HEK293 (cell line): ENCODE measurements around the gene DHPS.

ENCODE experiments used
- CTCF ChIP-seq: fragments of 450-650 bp; formaldehyde crosslinking; IDR thresholded peaks from 2 replicates; pipeline ENCODE4 v1.5.1; 2016; ENCODE audit warnings: missing biosample characterization, missing genetic modification characterization
- FEZF1 ChIP-seq: fragments of 450-650 bp; formaldehyde crosslinking; IDR thresholded peaks from 2 replicates; pipeline ENCODE4 v1.5.1; 2016; ENCODE audit warnings: missing biosample characterization, missing genetic modification characterization
- GFI1B ChIP-seq: fragments of 450-650 bp; formaldehyde crosslinking; IDR thresholded peaks from 2 replicates; pipeline ENCODE4 v1.5.1; 2016; ENCODE audit warnings: missing biosample characterization, missing genetic modification characterization
- GLIS2 ChIP-seq: fragments of 450-650 bp; formaldehyde crosslinking; IDR thresholded peaks from 2 replicates; pipeline ENCODE4 v1.5.1; 2016; ENCODE audit warnings: missing biosample characterization, missing genetic modification characterization
- HOXD13 ChIP-seq: sonication (generic); formaldehyde crosslinking; IDR thresholded peaks from 2 replicates; pipeline ENCODE4 v1.8.0; 2022; ENCODE audit warnings: missing genetic modification reagents, borderline replicate concordance
- MEIS1 ChIP-seq: sonication (generic); formaldehyde crosslinking; IDR thresholded peaks from 2 replicates; pipeline ENCODE4 v1.8.1; 2022; ENCODE audit warnings: missing genetic modification reagents, mild to moderate bottlenecking, borderline replicate concordance
- OSR2 ChIP-seq: fragments of 450-650 bp; formaldehyde crosslinking; IDR thresholded peaks from 2 replicates; pipeline ENCODE4 v1.5.1; 2016; ENCODE audit warnings: missing biosample characterization, missing genetic modification characterization
- PRDM10 ChIP-seq: fragments of 450-650 bp; formaldehyde crosslinking; IDR thresholded peaks from 2 replicates; pipeline ENCODE4 v1.5.1; 2016; ENCODE audit warnings: missing biosample characterization, missing genetic modification characterization
- TRIM28 ChIP-seq: IDR thresholded peaks from 2 replicates; pipeline ENCODE4 v1.6.1; 2011; ENCODE audit warnings: low read length, control low read depth, borderline replicate concordance
- ZBTB20 ChIP-seq: fragments of 450-650 bp; formaldehyde crosslinking; IDR thresholded peaks from 2 replicates; pipeline ENCODE4 v1.5.1; 2016; ENCODE audit warnings: missing biosample characterization, missing genetic modification characterization
- ZBTB6 ChIP-seq: fragments of 450-650 bp; formaldehyde crosslinking; IDR thresholded peaks from 2 replicates; pipeline ENCODE4 v1.5.1; 2017; ENCODE audit warnings: missing biosample characterization, missing genetic modification characterization
- ZFHX2 ChIP-seq: fragments of 450-650 bp; formaldehyde crosslinking; conservative IDR thresholded peaks from 2 replicates; pipeline ENCODE4 v1.5.1; 2016; ENCODE audit warnings: missing biosample characterization, missing genetic modification characterization
- ZNF114 ChIP-seq: fragments of 450-650 bp; formaldehyde crosslinking; IDR thresholded peaks from 2 replicates; pipeline ENCODE4 v1.5.0; 2017; ENCODE audit warnings: missing biosample characterization, missing genetic modification characterization
- ZNF202 ChIP-seq: fragments of 450-650 bp; formaldehyde crosslinking; IDR thresholded peaks from 2 replicates; pipeline ENCODE4 v1.5.1; 2016; ENCODE audit warnings: missing biosample characterization, missing genetic modification characterization, borderline replicate concordance
- ZNF221 ChIP-seq: fragments of 450-650 bp; formaldehyde crosslinking; IDR thresholded peaks from 2 replicates; pipeline ENCODE4 v1.5.1; 2017; ENCODE audit warnings: missing biosample characterization, missing genetic modification characterization, borderline replicate concordance
- ZNF223 ChIP-seq: fragments of 450-650 bp; formaldehyde crosslinking; IDR thresholded peaks from 2 replicates; pipeline ENCODE4 v1.5.1; 2016; ENCODE audit warnings: missing biosample characterization, missing genetic modification characterization
- ZNF23 ChIP-seq: fragments of 450-650 bp; formaldehyde crosslinking; IDR thresholded peaks from 2 replicates; pipeline ENCODE4 v1.5.1; 2016; ENCODE audit warnings: missing biosample characterization, missing genetic modification characterization, borderline replicate concordance
- ZNF24 ChIP-seq: fragments of 450-650 bp; formaldehyde crosslinking; IDR thresholded peaks from 2 replicates; pipeline ENCODE4 v1.5.1; 2016; ENCODE audit warnings: missing biosample characterization, missing genetic modification characterization
- ZNF324 ChIP-seq: fragments of 450-650 bp; formaldehyde crosslinking; IDR thresholded peaks from 2 replicates; pipeline ENCODE4 v1.5.1; 2016; ENCODE audit warnings: missing biosample characterization, missing genetic modification characterization
- ZNF335 ChIP-seq: fragments of 450-650 bp; formaldehyde crosslinking; conservative IDR thresholded peaks from 2 replicates; pipeline ENCODE4 v1.5.1; 2016; ENCODE audit warnings: missing biosample characterization, missing genetic modification characterization
- ZNF362 ChIP-seq: fragments of 450-650 bp; formaldehyde crosslinking; IDR thresholded peaks from 2 replicates; pipeline ENCODE4 v1.5.1; 2016; ENCODE audit warnings: missing biosample characterization, missing genetic modification characterization
- ZNF426 ChIP-seq: fragments of 450-650 bp; formaldehyde crosslinking; IDR thresholded peaks from 2 replicates; pipeline ENCODE4 v1.5.1; 2017; ENCODE audit warnings: missing biosample characterization, missing genetic modification characterization, mild to moderate bottlenecking, inconsistent platforms, moderate library complexity
- ZNF510 ChIP-seq: fragments of 450-650 bp; formaldehyde crosslinking; IDR thresholded peaks from 2 replicates; pipeline ENCODE4 v1.5.1; 2018; ENCODE audit warnings: mild to moderate bottlenecking, missing genetic modification characterization, missing biosample characterization; ENCODE audit not compliant: insufficient replicate concordance
- ZNF548 ChIP-seq: fragments of 450-650 bp; formaldehyde crosslinking; IDR thresholded peaks from 2 replicates; pipeline ENCODE4 v1.5.1; 2016; ENCODE audit warnings: missing biosample characterization, missing genetic modification characterization
- ZNF555 ChIP-seq: fragments of 450-650 bp; formaldehyde crosslinking; conservative IDR thresholded peaks from 2 replicates; pipeline ENCODE4 v1.5.1; 2017; ENCODE audit warnings: missing biosample characterization, mild to moderate bottlenecking, missing genetic modification characterization, inconsistent platforms
- ZNF571 ChIP-seq: fragments of 450-650 bp; formaldehyde crosslinking; IDR thresholded peaks from 2 replicates; pipeline ENCODE4 v1.5.0; 2017; ENCODE audit warnings: missing biosample characterization, missing genetic modification characterization
- ZNF596 ChIP-seq: fragments of 450-650 bp; IDR thresholded peaks from 2 replicates; pipeline ENCODE4 v1.5.0; 2018; ENCODE audit warnings: missing biosample characterization, mild to moderate bottlenecking, missing genetic modification characterization, moderate library complexity
- ZNF600 ChIP-seq: fragments of 450-650 bp; formaldehyde crosslinking; IDR thresholded peaks from 2 replicates; pipeline ENCODE4 v1.5.1; 2016; ENCODE audit warnings: missing biosample characterization, missing genetic modification characterization
- ZNF747 ChIP-seq: fragments of 450-650 bp; formaldehyde crosslinking; IDR thresholded peaks from 2 replicates; pipeline ENCODE4 v1.5.1; 2016; ENCODE audit warnings: missing biosample characterization, missing genetic modification characterization
- ZNF785 ChIP-seq: fragments of 450-650 bp; formaldehyde crosslinking; IDR thresholded peaks from 2 replicates; pipeline ENCODE4 v1.5.1; 2016; ENCODE audit warnings: missing biosample characterization, missing genetic modification characterization
- ZNF843 ChIP-seq: fragments of 450-650 bp; formaldehyde crosslinking; IDR thresholded peaks from 2 replicates; pipeline ENCODE4 v1.5.1; 2016; ENCODE audit warnings: missing biosample characterization, missing genetic modification characterization
- TF ChIP-seq, protein P1 (sequence below): fragments of 450-650 bp; formaldehyde crosslinking; IDR thresholded peaks from 2 replicates; pipeline ENCODE4 v1.5.1; 2016; ENCODE audit warnings: missing biosample characterization, missing genetic modification characterization, low read depth

DHPS gene

DNA sequence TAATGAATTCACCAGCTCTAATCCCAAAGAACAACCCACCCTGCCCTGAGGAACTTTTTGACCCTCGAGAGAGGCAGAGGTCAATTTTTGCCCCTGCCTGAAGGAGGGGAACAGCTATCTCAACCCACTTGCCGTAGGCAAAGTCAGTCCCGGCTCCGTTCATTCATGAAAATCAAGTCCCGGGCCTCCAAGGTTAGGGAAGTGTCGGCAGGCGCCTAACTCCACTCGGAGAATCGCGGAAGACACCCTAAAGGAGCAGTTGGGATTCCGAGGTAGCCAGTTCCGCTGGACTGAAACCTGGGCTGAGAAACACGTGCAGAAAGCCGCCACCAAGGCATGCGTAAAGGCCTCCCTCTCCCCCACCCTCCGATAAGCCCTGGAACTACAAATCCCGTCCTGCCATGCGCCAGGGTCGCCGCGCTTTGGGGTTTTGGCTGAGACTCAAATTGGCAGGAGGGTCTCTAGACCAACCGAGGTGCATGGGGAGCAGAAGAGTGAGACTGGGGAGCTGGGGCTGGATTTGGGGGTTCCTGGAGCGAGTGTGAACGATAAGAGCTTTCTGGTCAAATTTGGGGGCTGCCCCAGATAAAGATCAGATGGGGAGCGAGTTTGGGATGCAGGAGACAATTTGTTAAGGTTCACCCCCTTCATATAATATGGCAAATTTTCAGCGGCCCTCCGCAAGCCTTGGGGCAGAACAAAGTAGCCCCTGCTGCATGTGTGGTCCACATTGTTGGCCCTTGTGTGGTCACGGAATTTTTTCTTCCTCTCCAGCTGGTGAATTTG is 42.2 kb upstream of the DHPS start, which contains the start of gene TNPO2 (continued):
- TF ChIP-seq, protein P1, sequence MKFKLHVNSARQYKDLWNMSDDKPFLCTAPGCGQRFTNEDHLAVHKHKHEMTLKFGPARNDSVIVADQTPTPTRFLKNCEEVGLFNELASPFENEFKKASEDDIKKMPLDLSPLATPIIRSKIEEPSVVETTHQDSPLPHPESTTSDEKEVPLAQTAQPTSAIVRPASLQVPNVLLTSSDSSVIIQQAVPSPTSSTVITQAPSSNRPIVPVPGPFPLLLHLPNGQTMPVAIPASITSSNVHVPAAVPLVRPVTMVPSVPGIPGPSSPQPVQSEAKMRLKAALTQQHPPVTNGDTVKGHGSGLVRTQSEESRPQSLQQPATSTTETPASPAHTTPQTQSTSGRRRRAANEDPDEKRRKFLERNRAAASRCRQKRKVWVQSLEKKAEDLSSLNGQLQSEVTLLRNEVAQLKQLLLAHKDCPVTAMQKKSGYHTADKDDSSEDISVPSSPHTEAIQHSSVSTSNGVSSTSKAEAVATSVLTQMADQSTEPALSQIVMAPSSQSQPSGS: no peak
- no peak for TF ChIP-seq ZBTB6
- TF ChIP-seq FEZF1 (tag by site-specific recombination): peak; percentile 9; the same call in 1 of the 2 replicates
- no peak for TF ChIP-seq ZNF114 (tag by site-specific recombination)
- TF ChIP-seq ZNF23: no peak
- TF ChIP-seq ZBTB20: peak; percentile 67
- no peak for TF ChIP-seq GLIS2 (tag by site-specific recombination)
- no peak for TF ChIP-seq ZNF202 (tag by site-specific recombination)
- no peak for TF ChIP-seq GFI1B
- no peak for TF ChIP-seq ZNF426
- TF ChIP-seq ZNF221 (tag by site-specific recombination): no peak
- no peak for TF ChIP-seq TRIM28
- TF ChIP-seq ZNF24 (tag by site-specific recombination): no peak
- no peak for TF ChIP-seq ZNF596 (tag by site-specific recombination)
- no peak for TF ChIP-seq MEIS1 (CRISPR knock-in tag)
- no peak for TF ChIP-seq ZNF571
- 0 out of 2 replicates have a peak, but pooled peaks have one; percentile 31 for TF ChIP-seq OSR2 (tag by site-specific recombination)
- no peak for TF ChIP-seq ZNF362 (tag by site-specific recombination)
- no peak for TF ChIP-seq ZFHX2 (tag by site-specific recombination)
- TF ChIP-seq ZNF548 (tag by site-specific recombination): no peak
- TF ChIP-seq ZNF843 (tag by site-specific recombination): no peak
- TF ChIP-seq ZNF324 (tag by site-specific recombination): 0 out of 2 replicates have a peak, but pooled peaks have one; percentile 45
- no peak for TF ChIP-seq CTCF (tag by site-specific recombination)
- TF ChIP-seq ZNF600 (tag by site-specific recombination): 0 out of 2 replicates have a peak, but pooled peaks have one; percentile 53
- TF ChIP-seq ZNF747 (tag by site-specific recombination): no peak
- TF ChIP-seq ZNF785: no peak
- TF ChIP-seq PRDM10 (tag by site-specific recombination): peak; percentile 81
- TF ChIP-seq ZNF223 (tag by site-specific recombination): no peak
- peak; percentile 92 for TF ChIP-seq ZNF335 (tag by site-specific recombination)
- TF ChIP-seq ZNF555 (tag by site-specific recombination): no peak
- no peak for TF ChIP-seq ZNF510 (tag by site-specific recombination)
- no peak for TF ChIP-seq HOXD13 (CRISPR knock-in tag)
